K562 (cell line): ENCODE results near the gene CRYBG2. TPM values are rescaled to one million over a fixed set of nuclear protein-coding genes. Genes with fewer than 3 reads are reported as not detected.

Experiments used
- DACH1 ChIP-seq: fragments of 450-650 bp; IDR thresholded peaks from 2 replicates; pipeline ENCODE4 v1.6.1; 2018; ENCODE audit not compliant: partially characterized antibody
- EP300 ChIP-seq: IDR thresholded peaks from 2 replicates; pipeline ENCODE4 v1.6.1; 2012; ENCODE audit warnings: low read length, improper control_type of control experiment
- GATA2 ChIP-seq: sonication (generic); formaldehyde crosslinking; IDR thresholded peaks from 2 replicates; pipeline ENCODE4 v1.4.0; 2020; ENCODE audit warnings: mild to moderate bottlenecking, missing genetic modification reagents
- JUNB ChIP-seq: fragments of 450-650 bp; formaldehyde crosslinking; conservative IDR thresholded peaks from 2 replicates; pipeline ENCODE4 v1.4.0; 2020; ENCODE audit warnings: mild to moderate bottlenecking
- PHTF2 ChIP-seq: fragments of 250-450 bp; sonication (Bioruptor Pico); IDR thresholded peaks from 2 replicates; pipeline ENCODE4 v1.5.0; 2021; ENCODE audit warnings: mild to moderate bottlenecking
- POU5F1 ChIP-seq: fragments of 150-350 bp; IDR thresholded peaks from 2 replicates; pipeline ENCODE4 v1.6.1; 2014; ENCODE audit warnings: borderline replicate concordance, low read length, low read depth, mild to moderate bottlenecking; ENCODE audit not compliant: partially characterized antibody
- TAL1 ChIP-seq: fragments of 450-650 bp; IDR thresholded peaks from 2 replicates; pipeline ENCODE4 v1.6.1; 2016; ENCODE audit warnings: mild to moderate bottlenecking
- ZNF133 ChIP-seq: fragments of 250-450 bp; sonication (Bioruptor Pico); IDR thresholded peaks from 2 replicates; pipeline ENCODE4 v1.4.0; 2020; ENCODE audit warnings: mild to moderate bottlenecking
- ZNF584 ChIP-seq: fragments of 200-800 bp; sonication (Bioruptor generic); IDR thresholded peaks from 2 replicates; pipeline ENCODE4 v1.6.1; 2016; ENCODE audit warnings: low read depth, mild to moderate bottlenecking, missing genetic modification characterization, missing compliant biosample characterization
- polyA plus RNA-seq, 8 experiments: library from polyadenylated mRNA; depleted of rRNA in 4 of 8; stranded (reverse) in 5 of 8; unstranded in 3 of 8; fragments of >200 nt; fragmentation: Nextera tagmentation in 2 of 8; fragmentation: Illumina TruSeq in 1 of 8; extraction: Ambion mirVana in 2 of 8; extraction: Trizol in 1 of 8; gene quantifications; 2 replicates each; pipeline versions ENCODE4 v1.2.1 to v1.2.3, GENCODE V29; 2011 to 2014; ENCODE audit warnings: inconsistent platforms in 1 of 8, missing spikeins in 1 of 8
- total RNA-seq, 7 experiments: library from RNA; depleted of rRNA in 6 of 7; stranded (reverse); fragments of >200 nt in 6 of 7; fragmentation: Illumina TruSeq in 2 of 7; extraction: Trizol in 2 of 7; gene quantifications; 2 replicates each; pipeline versions ENCODE4 v1.2.1 to v1.2.3, GENCODE V29; 2011 to 2021; ENCODE audit warnings: low replicate concordance in 1 of 7
- TF ChIP-seq, protein P1 (sequence below), 2 experiments: fragments of 450-650 bp; formaldehyde crosslinking in 1 of 2; IDR thresholded peaks; 2 replicates each; pipeline versions ENCODE4 v1.4.0 to v1.6.1; 2014 to 2020; ENCODE audit warnings: mild to moderate bottlenecking in 2 of 2, borderline replicate concordance in 1 of 2, low read depth in 1 of 2
- TF ChIP-seq, protein P2 (sequence below): IDR thresholded peaks from 2 replicates; pipeline ENCODE4 v1.6.1; 2014; ENCODE audit warnings: antibody characterized with exemption
- TF ChIP-seq, protein P3 (sequence below): fragments of 250-450 bp; sonication (Bioruptor Pico); IDR thresholded peaks from 2 replicates; pipeline ENCODE4 v1.4.0; 2020
- TF ChIP-seq, protein P4 (sequence below): sonication (generic); formaldehyde crosslinking; IDR thresholded peaks from 2 replicates; pipeline ENCODE4 v1.8.1; 2023; ENCODE audit warnings: missing genetic modification reagents, mild to moderate bottlenecking, borderline replicate concordance

Gene CRYBG2
- total and polyA plus RNA-seq, 9 of the 15 experiments (the other 6 are each of a cell fraction or from before 2014, with no cell fraction given) = 0.39 to 8.5 (median 3.7) TPM

DNA sequence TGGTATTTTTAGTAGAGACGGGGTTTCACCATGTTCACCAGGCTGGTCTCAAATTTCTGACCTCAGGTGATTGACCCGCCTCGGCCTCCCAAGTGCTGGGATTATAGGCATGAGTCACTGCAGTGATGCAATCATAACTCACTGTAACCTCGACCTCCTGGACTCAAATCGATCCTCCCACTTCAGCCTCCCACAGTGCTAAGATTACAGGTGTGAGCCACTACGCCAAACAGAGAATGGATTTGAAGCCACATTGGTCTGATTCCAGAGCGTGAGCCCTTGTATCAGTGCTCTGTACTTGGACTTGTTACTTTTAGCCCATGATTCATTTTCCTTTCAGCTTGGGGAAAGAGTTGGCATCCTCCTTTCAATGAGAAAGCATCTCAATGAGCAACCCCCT, 33.5 kb upstream of the CRYBG2 start (continued):
- TF ChIP-seq, protein P1, sequence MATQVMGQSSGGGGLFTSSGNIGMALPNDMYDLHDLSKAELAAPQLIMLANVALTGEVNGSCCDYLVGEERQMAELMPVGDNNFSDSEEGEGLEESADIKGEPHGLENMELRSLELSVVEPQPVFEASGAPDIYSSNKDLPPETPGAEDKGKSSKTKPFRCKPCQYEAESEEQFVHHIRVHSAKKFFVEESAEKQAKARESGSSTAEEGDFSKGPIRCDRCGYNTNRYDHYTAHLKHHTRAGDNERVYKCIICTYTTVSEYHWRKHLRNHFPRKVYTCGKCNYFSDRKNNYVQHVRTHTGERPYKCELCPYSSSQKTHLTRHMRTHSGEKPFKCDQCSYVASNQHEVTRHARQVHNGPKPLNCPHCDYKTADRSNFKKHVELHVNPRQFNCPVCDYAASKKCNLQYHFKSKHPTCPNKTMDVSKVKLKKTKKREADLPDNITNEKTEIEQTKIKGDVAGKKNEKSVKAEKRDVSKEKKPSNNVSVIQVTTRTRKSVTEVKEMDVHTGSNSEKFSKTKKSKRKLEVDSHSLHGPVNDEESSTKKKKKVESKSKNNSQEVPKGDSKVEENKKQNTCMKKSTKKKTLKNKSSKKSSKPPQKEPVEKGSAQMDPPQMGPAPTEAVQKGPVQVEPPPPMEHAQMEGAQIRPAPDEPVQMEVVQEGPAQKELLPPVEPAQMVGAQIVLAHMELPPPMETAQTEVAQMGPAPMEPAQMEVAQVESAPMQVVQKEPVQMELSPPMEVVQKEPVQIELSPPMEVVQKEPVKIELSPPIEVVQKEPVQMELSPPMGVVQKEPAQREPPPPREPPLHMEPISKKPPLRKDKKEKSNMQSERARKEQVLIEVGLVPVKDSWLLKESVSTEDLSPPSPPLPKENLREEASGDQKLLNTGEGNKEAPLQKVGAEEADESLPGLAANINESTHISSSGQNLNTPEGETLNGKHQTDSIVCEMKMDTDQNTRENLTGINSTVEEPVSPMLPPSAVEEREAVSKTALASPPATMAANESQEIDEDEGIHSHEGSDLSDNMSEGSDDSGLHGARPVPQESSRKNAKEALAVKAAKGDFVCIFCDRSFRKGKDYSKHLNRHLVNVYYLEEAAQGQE (IDR thresholded peaks at IDR 0.05; ENCODE audit: borderline replicate concordance) = peak; percentile 21; the same call in 1 of the 2 replicates
- TF ChIP-seq, protein P1 (CRISPR knock-in tag; IDR thresholded peaks at IDR 0.05; ENCODE audit: low read depth) = no peak
- 0 out of 2 replicates have a peak, but pooled peaks have one; percentile 19 for TF ChIP-seq TAL1
- TF ChIP-seq, protein P2, sequence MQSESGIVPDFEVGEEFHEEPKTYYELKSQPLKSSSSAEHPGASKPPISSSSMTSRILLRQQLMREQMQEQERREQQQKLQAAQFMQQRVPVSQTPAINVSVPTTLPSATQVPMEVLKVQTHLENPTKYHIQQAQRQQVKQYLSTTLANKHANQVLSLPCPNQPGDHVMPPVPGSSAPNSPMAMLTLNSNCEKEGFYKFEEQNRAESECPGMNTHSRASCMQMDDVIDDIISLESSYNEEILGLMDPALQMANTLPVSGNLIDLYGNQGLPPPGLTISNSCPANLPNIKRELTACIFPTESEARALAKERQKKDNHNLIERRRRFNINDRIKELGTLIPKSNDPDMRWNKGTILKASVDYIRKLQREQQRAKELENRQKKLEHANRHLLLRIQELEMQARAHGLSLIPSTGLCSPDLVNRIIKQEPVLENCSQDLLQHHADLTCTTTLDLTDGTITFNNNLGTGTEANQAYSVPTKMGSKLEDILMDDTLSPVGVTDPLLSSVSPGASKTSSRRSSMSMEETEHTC = no peak
- TF ChIP-seq GATA2 (CRISPR knock-in tag) = no peak
- no peak for TF ChIP-seq ZNF133 (CRISPR knock-in tag)
- TF ChIP-seq, protein P3, sequence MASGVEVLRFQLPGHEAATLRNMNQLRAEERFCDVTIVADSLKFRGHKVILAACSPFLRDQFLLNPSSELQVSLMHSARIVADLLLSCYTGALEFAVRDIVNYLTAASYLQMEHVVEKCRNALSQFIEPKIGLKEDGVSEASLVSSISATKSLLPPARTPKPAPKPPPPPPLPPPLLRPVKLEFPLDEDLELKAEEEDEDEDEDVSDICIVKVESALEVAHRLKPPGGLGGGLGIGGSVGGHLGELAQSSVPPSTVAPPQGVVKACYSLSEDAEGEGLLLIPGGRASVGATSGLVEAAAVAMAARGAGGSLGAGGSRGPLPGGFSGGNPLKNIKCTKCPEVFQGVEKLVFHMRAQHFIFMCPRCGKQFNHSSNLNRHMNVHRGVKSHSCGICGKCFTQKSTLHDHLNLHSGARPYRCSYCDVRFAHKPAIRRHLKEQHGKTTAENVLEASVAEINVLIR (CRISPR knock-in tag) = no peak
- peak; percentile 60 for TF ChIP-seq DACH1
- no peak for TF ChIP-seq ZNF584
- TF ChIP-seq JUNB (CRISPR knock-in tag) = peak; percentile 77
- no peak for TF ChIP-seq PHTF2
- TF ChIP-seq POU5F1 = no peak
- TF ChIP-seq EP300 = peak; percentile 69
- TF ChIP-seq, protein P4, sequence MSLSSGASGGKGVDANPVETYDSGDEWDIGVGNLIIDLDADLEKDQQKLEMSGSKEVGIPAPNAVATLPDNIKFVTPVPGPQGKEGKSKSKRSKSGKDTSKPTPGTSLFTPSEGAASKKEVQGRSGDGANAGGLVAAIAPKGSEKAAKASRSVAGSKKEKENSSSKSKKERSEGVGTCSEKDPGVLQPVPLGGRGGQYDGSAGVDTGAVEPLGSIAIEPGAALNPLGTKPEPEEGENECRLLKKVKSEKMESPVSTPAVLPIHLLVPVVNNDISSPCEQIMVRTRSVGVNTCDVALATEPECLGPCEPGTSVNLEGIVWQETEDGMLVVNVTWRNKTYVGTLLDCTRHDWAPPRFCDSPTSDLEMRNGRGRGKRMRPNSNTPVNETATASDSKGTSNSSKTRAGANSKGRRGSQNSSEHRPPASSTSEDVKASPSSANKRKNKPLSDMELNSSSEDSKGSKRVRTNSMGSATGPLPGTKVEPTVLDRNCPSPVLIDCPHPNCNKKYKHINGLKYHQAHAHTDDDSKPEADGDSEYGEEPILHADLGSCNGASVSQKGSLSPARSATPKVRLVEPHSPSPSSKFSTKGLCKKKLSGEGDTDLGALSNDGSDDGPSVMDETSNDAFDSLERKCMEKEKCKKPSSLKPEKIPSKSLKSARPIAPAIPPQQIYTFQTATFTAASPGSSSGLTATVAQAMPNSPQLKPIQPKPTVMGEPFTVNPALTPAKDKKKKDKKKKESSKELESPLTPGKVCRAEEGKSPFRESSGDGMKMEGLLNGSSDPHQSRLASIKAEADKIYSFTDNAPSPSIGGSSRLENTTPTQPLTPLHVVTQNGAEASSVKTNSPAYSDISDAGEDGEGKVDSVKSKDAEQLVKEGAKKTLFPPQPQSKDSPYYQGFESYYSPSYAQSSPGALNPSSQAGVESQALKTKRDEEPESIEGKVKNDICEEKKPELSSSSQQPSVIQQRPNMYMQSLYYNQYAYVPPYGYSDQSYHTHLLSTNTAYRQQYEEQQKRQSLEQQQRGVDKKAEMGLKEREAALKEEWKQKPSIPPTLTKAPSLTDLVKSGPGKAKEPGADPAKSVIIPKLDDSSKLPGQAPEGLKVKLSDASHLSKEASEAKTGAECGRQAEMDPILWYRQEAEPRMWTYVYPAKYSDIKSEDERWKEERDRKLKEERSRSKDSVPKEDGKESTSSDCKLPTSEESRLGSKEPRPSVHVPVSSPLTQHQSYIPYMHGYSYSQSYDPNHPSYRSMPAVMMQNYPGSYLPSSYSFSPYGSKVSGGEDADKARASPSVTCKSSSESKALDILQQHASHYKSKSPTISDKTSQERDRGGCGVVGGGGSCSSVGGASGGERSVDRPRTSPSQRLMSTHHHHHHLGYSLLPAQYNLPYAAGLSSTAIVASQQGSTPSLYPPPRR = no peak
